Inflammatory macrophage treated with lipopolysaccharide for 1 hour (primary cell): ENCODE data around the gene CACNA1H.
"Not testable (repeated sequence)": the region's sequence is repeated elsewhere in the genome, so short reads cannot be mapped to it uniquely, and the experiment has no call there.

Source experiments
- DNase-seq, 2 donors: peaks; one replicate each; pipeline ENCODE4 v3.0.0-alpha.2; 2020 to 2022

Gene CACNA1H

DNA sequence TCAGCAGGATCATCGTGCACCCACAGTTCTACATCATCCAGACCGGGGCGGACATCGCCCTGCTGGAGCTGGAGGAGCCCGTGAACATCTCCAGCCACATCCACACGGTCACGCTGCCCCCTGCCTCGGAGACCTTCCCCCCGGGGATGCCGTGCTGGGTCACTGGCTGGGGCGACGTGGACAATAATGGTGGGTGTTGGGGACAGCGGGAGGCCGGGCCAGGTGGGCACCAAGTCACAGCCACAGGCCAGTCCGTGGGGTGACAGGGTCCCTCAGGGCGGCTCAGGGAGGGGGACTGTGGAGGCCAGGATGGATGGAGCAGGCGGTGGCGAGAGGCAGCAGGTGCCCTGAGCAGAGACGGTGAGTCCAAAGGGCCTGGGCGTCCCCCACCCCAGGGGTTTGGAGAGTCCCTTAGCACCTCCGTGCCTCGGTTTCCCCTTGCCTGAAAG is 104.0 kb downstream of the CACNA1H start:
- DNase-seq = no peak

DNA sequence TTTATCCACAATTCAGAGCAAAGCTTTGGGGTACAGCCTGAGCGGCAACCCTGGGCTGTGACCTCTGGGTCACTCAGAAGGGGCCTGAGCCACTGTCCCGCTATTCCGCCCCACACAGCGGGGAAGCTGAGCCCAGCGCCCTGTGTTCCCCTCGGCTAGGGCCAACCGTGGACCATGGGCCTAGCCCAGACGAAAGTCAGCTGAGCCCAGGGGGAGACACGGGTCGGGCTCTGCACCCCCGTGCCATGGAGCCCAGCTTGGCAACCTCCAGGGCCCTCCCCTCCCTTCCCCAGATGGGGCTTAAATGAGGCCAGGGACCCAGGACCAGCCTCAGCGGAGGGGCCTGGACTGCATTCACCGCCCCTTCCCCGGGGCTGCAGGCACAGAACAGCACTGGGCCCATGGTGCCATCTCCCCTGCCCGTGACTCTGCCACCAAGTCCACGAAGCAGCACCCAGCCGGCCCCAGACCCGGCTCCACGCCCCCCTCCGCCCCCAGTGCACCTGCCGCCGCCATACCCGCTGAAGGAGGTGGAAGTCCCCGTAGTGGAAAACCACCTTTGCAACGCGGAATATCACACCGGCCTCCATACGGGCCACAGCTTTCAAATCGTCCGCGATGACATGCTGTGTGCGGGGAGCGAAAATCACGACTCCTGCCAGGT is 104.8 kb downstream of the CACNA1H start:
- DNase-seq = no peak

DNA sequence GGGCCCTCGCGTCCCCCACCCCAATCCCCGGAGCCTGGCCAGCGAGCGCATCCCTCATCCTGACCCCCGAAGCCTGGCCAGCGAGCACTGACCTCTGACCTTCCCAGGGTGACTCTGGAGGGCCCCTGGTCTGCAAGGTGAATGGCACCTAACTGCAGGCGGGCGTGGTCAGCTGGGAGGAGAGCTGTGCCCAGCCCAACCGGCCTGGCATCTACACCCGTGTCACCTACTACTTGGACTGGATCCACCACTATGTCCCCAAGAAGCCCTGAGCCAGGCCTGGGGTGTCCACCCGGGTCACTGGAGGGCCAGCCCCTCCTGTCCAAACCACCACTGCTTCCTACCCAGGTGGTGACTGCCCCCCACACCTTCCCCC is 105.3 kb downstream of the CACNA1H start:
- no peak for DNase-seq

DNA sequence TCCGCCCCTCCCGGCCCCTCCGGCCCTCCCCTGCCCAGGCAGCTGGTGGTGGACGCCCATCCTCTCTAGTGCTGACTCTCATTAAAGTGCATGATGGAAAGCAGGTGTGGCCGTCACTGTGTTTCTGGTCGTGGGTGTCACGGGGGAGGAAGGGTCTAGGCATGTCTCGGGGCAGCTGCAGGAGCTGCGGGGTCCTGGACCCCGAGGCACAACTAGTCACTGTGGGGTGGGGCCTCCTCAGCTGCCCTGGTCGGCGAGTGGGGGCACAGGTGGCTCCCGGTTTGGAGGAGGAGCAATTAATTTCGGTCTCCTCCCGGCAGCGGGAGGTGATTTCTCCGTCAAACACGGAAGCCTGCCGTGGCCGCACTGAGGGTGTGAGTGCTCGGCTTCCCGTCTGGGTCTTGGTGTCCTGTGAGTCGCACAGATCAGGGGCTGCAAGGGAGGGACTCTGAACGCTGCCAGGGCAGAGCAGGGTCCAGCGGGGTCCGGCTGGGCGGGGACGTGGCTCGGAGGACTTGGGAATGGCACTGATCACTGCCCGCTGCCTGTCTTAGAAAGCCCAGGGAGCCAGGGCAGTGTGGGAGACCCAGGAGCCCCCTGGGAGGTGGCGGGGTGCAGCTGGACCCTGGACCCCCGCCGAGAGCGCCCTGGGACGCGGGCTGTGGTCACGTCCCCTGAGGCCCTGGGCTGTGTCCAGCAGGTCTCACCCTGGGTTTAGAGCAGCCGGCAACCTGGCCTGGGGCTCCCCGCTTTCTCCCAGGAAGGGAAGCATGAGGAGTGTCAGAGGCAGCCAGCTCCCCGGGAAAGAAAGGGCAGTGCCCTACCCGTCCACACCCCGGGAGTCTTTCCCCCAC is 106.2 kb downstream of the CACNA1H start:
- DNase-seq = no peak

DNA sequence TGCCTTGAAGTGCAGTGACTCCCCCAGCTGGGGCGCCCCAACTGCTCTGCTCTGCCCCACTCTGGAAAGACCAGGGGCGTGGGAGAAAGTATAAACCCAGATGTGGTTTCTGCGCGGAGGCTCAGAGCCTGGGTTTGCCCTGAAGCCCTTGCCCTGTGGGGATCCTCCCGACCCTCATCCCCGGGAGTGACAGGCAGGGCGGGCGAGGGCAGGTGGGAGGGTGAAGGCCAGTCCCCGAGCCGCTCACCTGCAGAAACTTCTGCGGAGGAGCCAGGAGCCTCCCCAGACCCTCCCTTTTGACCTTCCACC is 106.8 kb downstream of the CACNA1H start:
- DNase-seq = no peak

DNA sequence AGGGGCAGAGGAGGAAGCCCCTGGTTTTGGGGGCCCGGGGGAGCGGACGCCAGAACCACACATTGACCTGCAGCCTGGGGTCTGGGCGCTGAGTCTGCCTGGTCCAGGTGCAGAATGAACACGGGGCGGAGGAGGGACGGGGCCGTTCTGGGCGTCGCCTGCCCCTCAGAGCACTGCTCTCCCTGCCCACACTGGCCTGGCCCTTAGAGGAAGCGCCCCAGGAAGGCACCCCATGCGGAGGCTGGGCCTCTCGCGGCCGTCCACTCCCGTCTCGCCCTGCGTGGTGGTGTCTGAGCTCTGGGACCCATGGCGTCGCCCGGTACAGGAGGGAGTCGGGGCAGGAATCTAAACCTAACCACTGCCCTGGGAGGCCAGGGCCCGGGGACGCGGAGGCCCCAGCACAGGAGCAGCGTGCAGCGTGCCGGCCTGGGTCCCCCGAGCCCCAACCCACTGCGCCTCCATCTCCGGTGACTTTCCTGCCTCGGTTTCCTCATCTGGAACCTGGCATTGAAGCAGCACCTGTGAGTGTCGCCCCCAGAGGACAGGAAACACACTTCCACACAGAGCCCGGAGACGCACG is 107.3 kb downstream of the CACNA1H start:
- no peak for DNase-seq

DNA sequence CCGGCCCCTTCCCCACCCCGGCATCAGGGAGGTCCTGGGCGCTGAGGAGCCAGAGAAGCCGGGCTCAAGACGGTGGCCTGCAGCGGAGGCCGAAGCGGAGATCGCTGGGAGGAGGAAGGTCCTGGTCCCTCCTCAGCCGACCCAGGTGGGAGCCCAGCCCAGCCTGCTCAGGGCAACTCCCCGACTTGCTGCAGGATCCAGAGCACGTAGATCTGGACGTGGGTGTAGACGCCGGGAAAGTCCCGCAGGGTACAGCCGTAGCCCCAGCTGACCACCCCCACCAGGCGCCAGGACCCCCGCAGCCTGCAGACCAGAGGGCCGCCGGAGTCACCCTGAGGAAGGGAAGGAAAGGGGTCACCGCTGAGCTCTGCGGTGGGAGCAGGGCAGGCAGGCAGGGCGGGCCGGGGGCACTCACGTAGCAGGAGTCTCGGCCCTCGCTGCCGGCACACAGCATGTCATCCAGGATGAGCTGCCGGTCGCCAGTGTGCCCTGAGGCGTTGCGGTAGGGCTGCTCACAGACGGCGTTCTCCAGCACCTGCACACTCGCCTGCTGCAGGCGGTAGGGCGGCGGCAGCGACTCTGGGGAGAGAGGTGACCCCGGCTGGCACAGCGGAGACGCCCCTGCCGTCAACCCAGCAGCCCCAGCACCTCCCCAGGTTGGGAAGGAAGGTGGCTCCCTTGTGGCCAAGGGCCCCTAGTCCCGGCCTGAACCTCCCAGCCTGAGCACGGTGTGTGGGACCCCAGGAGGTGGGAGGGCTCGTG is 108.4 kb downstream of the CACNA1H start:
- DNase-seq = no peak

DNA sequence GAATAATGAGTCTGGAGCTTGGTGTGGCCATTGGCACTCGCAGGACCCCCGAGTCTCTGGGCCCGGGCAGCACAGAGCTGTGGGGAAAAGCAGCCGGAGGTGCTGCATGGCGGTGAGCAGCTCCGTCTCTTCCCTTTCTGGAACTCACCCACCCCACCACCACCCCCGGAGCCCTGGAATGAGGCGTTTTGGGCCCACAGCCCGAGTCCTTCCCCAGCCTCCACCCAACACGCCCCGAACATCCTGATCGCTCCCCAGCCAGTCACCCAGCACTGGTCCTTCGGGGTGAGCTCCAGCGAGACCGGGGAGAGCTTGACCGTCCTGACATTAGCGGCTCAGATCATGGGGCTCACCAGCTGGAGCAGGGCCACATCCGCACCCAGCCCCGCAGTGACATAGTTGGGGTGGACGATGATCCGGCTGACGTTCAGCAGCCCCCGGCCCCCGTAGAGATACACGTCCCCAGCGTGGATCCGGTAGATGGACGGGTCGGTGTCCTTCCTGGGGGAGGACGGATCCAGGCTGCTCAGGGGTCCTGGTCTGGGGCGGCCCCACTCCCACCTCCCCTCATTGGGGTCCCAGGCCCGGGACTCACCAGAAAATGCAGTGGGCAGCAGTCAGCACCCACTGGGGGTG is 109.4 kb downstream of the CACNA1H start:
- DNase-seq = no peak

DNA sequence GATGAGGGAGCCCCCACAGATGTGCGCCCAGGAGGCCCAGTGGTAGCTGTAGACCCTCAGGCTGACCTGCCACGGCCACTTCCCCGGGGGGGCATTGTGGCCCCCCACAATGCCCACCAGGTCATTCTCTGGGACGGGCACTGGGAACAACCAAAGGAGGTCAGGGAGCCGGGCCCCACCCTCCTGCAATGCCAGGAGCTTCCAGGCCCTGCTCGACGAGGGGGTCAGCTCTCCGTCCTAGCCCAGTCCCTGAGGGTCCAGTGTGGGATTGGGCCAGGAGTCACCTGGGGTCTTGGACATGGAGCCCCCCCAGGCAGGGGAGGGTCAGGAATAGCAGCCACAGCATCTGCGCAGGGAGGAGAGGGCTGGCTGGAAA is 109.9 kb downstream of the CACNA1H start:
- no peak for DNase-seq

DNA sequence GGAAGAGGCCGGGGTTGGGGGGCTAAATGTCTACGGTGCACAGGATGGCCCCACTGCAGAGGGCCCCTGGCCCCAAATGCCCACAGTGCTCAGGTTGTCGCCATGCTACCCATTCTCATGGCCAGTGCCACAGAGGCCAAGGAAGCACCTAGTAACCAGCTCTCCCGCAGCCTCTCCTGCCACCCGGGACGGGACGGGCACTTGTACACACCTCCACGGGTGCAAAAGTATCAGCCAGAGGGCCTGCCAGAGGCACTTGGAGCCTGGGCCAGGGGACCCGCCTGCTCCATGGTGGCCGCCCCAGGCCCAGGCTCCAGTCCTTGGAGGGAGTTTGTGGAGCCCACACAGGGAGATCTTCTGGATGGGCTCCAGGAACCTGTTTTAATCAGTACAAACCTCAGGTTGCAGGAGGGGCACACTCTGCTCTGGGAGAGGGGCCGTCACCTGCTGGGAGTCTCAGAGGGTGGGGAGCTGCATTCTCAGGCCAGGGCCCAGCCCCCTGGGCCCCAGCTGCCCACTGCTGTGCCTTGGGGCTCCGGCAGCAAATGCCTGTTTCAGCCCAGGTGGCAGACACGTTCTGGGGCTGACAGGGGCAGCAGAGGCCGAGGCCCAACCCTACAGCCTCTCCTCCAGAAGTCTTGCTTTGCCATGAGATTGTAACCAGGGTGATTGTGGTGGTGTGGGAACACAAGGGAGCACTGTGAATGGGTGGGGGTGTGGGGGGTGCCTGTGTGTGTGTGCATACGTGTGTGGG is 110.9 kb downstream of the CACNA1H start:
- DNase-seq = no peak

DNA sequence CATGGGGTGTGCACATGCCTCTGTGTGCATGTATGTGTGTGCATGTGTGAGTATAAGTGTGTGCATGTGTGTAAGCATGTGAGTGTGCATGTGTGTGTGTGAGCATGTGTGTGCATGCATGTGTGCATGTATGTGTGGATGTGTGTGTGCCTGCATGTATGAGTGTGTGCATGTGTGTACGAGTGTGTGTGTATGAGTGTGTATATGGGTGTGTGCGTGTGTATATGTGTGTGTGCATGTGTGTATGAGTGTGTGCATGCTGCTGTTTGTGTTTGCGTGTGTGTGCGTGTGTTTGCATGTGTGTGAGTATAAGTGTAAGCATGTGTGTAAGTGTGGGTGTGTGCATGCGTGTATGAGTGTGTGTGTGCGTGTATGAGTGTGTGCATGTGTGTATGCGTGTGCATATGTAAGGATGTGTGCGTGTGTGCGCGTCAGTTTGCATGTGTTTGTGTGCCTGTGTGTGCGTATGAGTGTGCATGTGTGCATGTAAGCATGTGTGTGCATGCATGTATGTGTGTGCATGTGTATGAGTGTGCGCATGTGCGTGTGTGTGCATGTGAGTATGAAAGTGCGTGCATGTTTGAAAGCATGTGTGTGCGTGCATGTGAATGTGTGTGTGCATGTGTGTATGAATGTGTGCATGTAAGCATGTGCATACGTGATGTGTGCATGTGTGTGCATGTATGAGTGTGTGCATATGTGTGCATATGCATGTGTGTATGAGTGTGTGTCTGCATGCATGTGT is 111.6 kb downstream of the CACNA1H start:
- DNase-seq = no peak

DNA sequence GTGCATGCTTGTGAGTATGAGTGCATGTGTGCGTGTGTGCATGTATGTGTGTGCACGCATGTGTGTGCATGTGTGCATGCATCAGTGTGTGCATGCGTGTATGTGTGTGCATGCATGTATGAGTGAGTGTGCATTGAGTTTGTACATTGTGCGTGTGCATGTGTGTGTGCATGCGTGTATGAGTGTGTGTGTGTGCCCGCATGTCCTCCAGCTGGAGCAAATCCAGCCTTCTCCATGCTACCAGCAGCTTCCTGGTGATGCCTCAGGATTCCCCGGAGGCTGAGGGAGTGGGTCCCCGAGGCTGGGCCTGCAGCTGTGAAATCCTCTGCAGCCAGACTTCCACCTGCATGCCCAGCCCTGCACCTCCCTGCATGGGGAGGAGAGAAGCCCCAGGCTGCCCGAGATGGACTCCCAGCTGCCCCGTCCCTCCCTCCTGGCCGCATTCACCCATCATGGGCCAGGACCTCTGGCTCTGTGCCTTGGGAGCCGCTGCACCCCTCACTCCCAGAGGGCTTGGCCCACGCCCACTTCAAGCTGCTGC is 112.3 kb downstream of the CACNA1H start:
- DNase-seq = no peak

DNA sequence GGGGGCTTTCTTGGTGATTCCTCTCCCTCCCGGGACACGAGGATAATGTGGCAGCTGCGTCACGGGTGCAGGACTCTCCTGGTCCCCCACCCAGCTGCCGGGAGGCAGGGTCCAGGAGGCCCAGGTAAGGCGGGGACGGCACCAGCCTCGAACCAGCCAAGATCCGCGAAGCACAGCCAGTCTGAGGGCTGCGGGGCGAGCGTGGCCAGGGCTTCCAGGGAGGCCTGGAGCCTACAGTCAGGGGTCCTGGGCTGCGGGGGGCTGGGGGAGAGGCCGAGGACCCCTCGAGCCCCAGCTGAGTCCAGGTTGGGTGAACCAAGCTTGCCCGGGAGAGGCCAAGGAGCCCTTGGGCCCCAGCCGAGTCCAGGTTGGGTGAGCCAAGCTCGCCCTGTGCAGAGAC is 112.9 kb downstream of the CACNA1H start:
- no peak for DNase-seq

DNA sequence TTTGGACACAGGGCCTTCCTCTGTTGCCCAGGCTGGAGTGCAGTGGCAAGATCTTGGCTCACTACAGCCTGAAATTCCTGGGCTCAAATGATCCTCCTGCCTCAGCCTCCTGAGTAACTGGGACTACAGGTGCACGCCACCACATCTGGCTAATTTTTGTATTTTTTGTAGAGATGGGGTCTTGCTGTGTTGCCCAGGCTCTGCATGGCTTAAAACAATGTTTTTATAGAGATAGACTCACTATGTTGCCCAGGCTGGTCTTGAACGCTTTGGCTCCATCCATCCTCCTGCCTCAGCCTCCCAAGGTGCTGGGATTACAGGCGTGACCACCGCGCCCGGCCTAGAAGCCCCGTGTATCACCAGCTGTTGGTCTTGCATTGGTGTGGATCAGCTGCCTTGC is 116.5 kb downstream of the CACNA1H start:
- not testable (repeated sequence) for DNase-seq

DNA sequence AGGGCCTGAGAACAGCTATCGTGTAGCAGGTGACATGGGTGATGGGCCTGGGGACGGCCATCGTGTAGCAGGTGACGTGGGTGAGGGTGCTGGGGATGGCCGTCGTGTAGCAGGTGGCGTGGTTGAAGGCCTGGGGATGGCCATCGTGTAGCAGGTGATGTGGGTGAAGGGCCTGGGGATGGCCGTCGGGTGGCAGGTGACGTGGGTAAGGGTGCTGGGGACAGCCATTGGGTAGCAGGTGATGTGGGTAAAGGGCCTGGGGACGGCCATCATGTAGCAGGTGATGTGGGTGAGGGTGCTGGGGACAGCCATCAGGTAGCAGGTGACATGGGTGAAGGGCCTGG is 118.4 kb downstream of the CACNA1H start:
- DNase-seq = no peak
